HK-2 (cell line): ENCODE measurements around the gene PDSS2.
"Not testable (repeated sequence)": the region's sequence is repeated elsewhere in the genome, so short reads cannot be mapped to it uniquely, and the experiment has no call there.

Experiments used
- DNase-seq: peaks from one replicate; pipeline ENCODE4 v3.0.0-alpha.2; 2018; ENCODE audit not compliant: unreplicated experiment

The PDSS2 gene

DNA sequence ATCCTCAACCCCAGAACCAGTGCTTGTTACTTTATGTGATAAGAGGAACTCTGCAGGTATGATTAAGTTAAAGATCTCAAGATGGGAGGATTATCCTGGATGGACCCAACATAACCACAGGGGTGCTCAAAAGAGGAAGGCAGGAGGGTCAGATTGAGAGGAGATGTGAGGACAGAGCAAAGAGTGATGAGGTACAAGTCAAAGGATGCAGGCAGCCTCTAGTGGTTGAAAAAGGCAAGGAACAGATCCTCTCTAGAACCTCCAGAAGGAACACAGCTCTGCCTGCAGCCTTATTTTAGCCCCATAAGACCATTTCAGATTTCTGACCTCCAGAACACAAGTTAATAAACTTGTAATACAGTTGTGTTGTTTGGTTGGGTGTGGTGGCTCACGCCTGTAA lies 41.2 kb downstream of the PDSS2 start:
- no peak for DNase-seq

DNA sequence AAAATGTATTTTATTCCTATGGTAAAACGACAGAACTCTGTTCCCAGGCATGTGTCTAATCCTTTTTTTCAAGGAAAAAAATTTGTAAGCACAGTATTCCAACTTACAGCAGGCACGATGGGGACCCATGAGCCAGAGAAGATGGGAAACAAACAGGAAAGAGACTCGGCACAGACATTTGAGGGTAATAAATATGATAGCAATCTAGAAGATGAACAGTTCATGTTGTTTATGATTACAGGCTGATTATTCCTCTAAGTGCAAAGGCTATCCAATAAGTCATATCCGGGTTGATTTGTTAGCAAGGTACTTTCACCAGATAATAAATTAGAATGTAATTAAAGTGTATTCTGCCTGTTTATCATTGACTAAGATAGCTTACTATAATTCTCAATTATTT lies 43.2 kb downstream of the PDSS2 start:
- DNase-seq: no peak

DNA sequence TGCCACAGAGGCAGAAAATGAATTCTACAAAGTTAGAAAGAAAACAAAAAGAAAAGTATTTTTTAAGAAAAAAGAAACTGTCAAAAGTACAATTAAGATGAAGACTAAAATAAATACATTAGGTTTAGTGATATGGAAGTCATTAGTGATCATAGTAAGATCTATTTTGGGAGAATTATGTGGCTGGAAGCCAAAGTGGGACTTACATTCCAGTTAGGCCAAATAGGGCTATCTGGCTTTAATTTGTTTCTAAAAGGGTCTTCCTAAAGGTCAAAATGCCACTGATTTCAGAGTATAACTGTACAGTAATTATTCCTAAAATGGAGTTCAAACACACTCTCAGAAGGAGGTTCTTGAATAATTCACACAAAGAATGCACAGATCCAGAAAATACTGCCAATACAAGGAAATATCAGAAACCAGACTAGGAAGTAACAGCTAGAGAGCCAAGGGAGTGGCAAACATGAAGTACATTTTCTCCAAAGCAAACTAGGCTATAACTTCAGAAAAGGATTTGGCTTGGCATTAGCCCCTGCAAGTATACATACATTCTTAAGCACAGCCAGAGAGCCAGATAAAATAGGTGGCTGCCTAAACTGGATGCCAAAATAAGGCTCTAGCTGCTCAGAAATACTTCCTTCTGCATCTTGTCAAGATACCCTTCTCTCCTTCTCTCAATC lies 45.3 kb downstream of the PDSS2 start:
- DNase-seq: no peak

DNA sequence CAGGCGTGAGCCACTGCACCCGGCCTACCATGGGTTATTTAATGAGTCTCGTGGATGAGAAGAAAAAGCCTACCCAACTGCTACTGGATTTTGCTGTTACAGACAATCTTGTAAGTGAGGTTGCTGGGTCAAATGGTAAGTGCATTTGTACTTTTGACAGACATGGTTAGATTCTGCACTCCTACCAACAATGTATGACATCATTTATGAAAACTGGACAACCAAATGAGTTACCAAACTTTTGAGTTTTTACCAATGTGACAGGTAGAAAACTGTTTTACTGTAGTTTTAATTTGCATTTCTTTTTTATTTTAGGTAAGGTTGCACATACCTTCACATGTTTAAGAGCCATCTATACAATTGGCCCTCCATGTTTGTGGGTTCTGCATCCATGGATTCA lies 48.2 kb downstream of the PDSS2 start:
- no peak for DNase-seq

DNA sequence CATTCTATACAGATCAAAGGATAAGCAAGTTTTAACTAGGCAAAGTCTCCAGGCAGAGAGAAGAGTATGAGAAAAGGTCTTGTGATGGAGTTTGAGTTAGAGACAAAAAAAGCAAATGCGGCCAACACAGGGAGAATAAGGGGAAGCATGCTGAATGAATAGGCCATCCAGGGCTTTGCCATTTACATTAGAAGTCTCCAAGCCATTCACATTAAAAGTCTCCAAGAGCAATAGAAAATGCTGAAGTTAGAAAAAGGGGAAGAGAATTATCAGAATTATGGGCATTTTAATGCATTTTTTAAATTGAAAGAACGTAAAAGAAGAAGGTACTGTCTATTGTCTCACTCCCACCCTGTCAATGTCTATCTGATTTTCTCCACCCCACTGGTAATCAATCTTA lies 49.4 kb downstream of the PDSS2 start:
- DNase-seq: no peak

GRCh38 chr6:107408714-107409113 lies 50.6 kb downstream of the PDSS2 start:
- no peak for DNase-seq

- no peak for DNase-seq
Observed at GRCh38 chr6:107405002-107405401, 54.4 kb downstream of the PDSS2 start.

- DNase-seq: no peak
Observed at GRCh38 chr6:107402533-107402932, 56.8 kb downstream of the PDSS2 start.

DNA sequence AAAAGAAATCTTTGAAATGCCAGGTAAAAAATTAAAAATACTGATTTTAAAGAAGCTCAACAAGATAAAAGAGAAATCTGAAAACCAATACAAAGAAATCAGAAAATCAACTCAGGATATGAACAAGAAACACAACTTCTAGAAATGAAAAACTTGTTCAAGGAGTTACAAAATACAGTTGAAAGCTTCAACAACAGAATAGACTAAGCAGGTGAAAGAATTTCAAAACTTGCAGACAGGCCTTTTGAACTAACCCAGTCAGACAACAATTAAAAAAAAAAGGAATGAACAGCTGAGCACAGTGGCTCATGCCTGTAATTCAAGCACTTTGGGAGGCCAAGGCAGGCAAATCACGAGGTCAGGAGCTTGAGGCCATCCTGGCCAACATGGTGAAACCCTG lies 57.8 kb downstream of the PDSS2 start:
- no peak for DNase-seq

GRCh38 chr6:107400616-107401147 lies 58.7 kb downstream of the PDSS2 start:
- DNase-seq: no peak

DNA sequence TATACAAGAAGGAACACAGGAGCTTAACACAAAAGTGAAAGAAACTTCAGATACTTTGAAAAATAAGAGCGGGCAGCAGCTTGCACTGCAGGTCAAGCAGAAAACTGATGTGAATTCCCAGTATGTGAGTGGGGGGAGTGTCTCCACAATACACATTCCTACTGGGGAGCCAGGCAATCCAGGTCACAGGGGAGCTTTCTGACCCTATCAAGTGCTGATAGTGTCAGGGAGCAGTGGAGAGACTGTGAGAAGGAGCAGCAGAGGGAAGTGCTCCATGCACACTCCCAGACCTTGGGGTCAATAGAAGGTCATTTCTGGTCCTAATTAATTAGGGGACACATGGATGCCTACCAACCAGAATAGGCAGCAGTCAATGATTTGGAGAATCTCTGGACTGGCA lies 59.4 kb downstream of the PDSS2 start:
- no peak for DNase-seq

GRCh38 chr6:107398001-107398400 lies 61.4 kb downstream of the PDSS2 start:
- DNase-seq: no peak

DNA sequence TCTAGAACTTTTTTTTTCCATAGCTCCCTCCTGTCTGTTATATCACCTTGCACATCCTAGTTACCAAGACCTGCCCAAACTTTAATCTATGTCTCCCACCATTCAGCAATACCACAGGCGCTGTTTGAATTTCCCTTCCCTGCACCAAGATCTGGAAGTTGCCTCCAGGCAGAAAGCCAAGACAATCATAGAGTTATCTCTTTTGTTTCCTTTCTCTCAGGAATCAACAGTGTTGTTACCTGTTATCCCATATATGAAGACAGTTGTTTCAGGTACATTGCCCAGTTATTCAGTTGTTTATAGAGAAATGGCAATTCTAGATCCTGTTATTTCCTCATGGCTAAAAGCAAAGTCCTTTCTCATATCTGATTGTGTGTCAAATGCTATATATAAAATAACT lies 63.2 kb downstream of the PDSS2 start:
- no peak for DNase-seq

- no peak for DNase-seq
Observed at GRCh38 chr6:107392069-107392468, 67.3 kb downstream of the PDSS2 start.

- no peak for DNase-seq
Observed at GRCh38 chr6:107390685-107391435, 68.5 kb downstream of the PDSS2 start.

DNA sequence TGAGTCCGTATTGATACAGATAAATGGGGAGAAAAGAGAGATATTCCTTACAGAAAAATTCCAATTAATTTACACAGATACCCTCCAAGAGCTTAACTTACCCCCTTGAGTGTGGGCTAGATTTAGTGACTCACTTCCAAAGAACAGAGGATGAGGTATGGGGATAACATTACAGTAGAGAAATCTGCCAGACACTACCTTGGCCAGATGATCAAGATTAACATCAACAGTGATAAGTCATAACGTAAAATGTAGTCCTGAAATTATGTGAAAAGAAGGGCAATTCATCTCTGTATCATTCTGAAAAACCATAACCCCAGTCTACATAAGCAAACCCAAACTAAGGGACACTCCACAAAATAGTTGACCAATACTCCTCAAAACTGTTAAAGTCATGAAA lies 69.3 kb downstream of the PDSS2 start:
- no peak for DNase-seq

- no peak for DNase-seq
Observed at GRCh38 chr6:107386904-107387303, 72.5 kb downstream of the PDSS2 start.

DNA sequence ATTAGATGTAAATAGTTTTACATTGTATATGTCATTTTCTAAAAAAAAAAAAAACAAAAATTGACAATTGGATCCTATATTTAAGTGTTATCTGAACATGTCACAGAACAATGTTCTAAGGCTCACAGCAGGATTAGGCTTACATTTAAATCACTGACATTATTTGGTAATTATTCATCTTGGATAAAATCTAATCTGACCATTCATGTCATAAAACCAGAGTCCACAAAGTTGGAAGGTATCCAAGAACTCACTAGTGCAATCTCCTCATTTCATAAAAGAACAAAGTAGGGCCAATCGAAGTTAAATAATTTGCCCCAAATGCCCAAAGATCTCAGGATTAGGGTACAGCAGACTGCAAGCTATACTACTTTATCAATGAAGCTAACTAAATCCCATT lies 73.0 kb downstream of the PDSS2 start:
- no peak for DNase-seq

GRCh38 chr6:107383705-107384104 lies 75.7 kb downstream of the PDSS2 start:
- no peak for DNase-seq

DNA sequence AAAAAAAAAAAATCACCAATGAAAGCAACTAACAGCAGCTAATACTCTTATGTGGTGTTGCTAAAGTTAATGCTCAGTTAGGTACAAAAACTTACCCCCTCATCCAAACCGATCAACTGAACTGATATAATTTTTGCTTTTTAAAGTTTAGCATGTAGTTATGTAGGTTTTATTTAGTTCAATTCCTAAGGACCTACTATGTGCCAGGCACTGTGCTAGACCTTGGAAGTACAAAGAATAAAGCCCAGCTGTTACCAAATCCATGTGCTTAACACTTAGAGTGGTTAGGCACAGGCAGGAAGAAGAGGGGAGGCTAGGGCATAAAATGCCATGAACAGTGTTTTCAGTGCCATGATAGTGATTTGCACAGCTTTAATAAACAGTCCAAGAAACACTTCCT lies 85.1 kb downstream of the PDSS2 start:
- no peak for DNase-seq

GRCh38 chr6:107369493-107369892 lies 89.9 kb downstream of the PDSS2 start:
- DNase-seq: no peak

- DNase-seq: no peak
Observed at GRCh38 chr6:107368471-107368870, 90.9 kb downstream of the PDSS2 start.

- DNase-seq: not testable (repeated sequence)
Observed at GRCh38 chr6:107364173-107364572, 95.2 kb downstream of the PDSS2 start.
